Kidney (tissue), 14 donors: Measurements from ENCODE around the gene ANGPTL2. TPM values are rescaled to one million over a fixed set of nuclear protein-coding genes. Genes with fewer than 3 reads are reported as not detected.

Source experiments
- DNase-seq, 5 donors: peaks; one replicate each; pipeline ENCODE4 v3.0.0-alpha.2; 2013 to 2020
- FAIRE-seq: peaks from 2 replicates; lab custom pipeline; 2012; peaks lifted over from hg19 to GRCh38; lab: Jason Lieb, UNC
- H3K27ac ChIP-seq, 2 donors: one replicate each; pipeline ENCODE4 v1.7.0; 2013; ENCODE audit warnings: low read depth in 2 of 2, low read length in 2 of 2, inconsistent platforms in 1 of 2
- H3K27me3 ChIP-seq: one replicate; pipeline ENCODE4 v1.7.1; 2013; ENCODE audit warnings: low read length, inconsistent platforms; ENCODE audit not compliant: control insufficient read depth, insufficient read depth
- H3K36me3 ChIP-seq, 3 donors: one replicate each; pipeline versions ENCODE4 v1.7.0 to v1.7.1; 2013; ENCODE audit warnings: low read length in 3 of 3, control low read depth in 1 of 3, inconsistent platforms in 1 of 3; ENCODE audit not compliant: insufficient read depth in 3 of 3, control insufficient read depth in 2 of 3
- H3K4me1 ChIP-seq, 3 donors: one replicate each; pipeline versions ENCODE4 v1.7.0 to v1.7.1; 2013; ENCODE audit warnings: low read length in 3 of 3, inconsistent platforms in 1 of 3, low read depth in 1 of 3; ENCODE audit not compliant: control insufficient read depth in 2 of 3, insufficient read depth in 2 of 3
- H3K4me3 ChIP-seq, 3 donors: one replicate each; pipeline versions ENCODE4 v1.7.0 to v1.8.1; 2013; ENCODE audit warnings: low read length in 3 of 3, control low read depth in 1 of 3, inconsistent platforms in 1 of 3
- H3K9ac ChIP-seq, 3 donors: one replicate each; pipeline versions ENCODE4 v1.7.0 to v1.7.1; 2013; ENCODE audit warnings: low read length in 3 of 3, control low read depth in 1 of 3, inconsistent platforms in 1 of 3
- H3K9me3 ChIP-seq, 3 donors: one replicate each; pipeline versions ENCODE4 v1.7.0 to v1.7.1; 2013; ENCODE audit warnings: low read length in 3 of 3, control low read depth in 1 of 3, inconsistent platforms in 1 of 3; ENCODE audit not compliant: control insufficient read depth in 2 of 3, insufficient read depth in 1 of 3
- intact Hi-C: fragments of 100-400 bp; cut with DNase I; formaldehyde crosslinking; loops from one replicate; pipeline ENCODE4 v1.11.1; 2022
- polyA plus RNA-seq: library from polyadenylated mRNA; stranded (reverse); fragments of 350-450 nt; fragmentation: Illumina TruSeq; extraction: RNeasy Lipid Tissue Mini Kit (QIAGEN cat#74804); gene quantifications from one replicate; pipeline ENCODE4 v1.2.3, GENCODE V29; 2014; ENCODE audit warnings: low read depth, low replicate concordance; ENCODE audit not compliant: insufficient read depth
- total RNA-seq: library from RNA; stranded (reverse); fragmentation: NEBNext Ultra II Directional; extraction: Animal tissue kit (Norgen Biotek cat#: 25700); gene quantifications from one replicate; pipeline ENCODE4 v1.2.1, GENCODE V29; 2021
- TF ChIP-seq, protein P1 (sequence below): IDR thresholded peaks from 3 replicates; pipeline ENCODE4 v1.5.1; 2012; ENCODE audit warnings: mild to moderate bottlenecking, moderate library complexity, borderline replicate concordance; ENCODE audit not compliant: insufficient read depth; ENCODE audit errors: extremely low read depth
- donor health status: control.
- donor health status: control.
- donor health status: control.
- donor health status: control.
- donor health status: control.
- donor health status: DM: yes; HTN: yes; CAD: no.
- donor health status: Normal renal cell carcinoma (clear cell type).

ANGPTL2 gene
- total and polyA plus RNA-seq, 2 donors from 2014 or later: 4.3 to 12.4 TPM

DNA sequence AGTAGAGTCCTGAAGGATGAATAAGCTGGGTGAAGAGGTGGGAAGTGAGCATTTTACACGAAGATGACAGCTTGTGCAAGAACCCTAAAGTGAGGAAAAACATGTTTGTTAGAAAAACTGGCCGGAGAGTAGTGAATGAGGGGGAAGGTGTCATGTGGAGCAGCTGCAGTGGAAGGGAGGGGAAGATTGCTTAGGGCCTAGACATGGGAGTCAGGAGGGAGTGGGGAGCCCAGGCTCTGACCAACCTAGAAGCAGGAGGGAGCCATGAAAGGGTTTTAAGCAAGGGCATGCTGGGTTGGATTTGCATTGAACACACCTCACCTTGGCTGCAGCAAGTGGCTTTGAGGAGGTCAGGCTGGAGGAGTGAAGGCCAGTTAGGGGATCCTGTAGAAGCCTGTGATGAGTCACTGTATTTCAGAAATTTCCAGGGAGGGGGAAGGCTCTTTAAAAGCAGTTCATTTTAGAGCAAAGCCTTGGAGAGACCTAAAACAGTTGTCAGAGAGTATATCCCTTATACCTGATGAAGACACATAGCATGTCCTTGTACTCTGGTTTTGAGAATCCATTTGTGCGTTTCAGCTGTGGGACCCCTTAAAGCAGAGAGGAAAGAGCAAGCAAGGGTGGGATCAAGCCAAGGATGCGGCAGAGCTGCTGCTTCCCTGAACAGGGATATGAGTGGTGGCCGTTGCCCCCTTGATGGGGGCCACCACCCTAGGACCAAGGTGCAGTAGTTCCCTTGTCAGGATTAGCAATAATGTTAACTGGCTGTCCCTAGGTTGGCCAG lies 45.4 kb downstream of the ANGPTL2 start:
- DNase-seq: peak in 2 of 5 donors; percentile 4 to 5
- no peaks in the 10 kb centered on the region for H3K9me3 ChIP-seq
- TF ChIP-seq, protein P1, sequence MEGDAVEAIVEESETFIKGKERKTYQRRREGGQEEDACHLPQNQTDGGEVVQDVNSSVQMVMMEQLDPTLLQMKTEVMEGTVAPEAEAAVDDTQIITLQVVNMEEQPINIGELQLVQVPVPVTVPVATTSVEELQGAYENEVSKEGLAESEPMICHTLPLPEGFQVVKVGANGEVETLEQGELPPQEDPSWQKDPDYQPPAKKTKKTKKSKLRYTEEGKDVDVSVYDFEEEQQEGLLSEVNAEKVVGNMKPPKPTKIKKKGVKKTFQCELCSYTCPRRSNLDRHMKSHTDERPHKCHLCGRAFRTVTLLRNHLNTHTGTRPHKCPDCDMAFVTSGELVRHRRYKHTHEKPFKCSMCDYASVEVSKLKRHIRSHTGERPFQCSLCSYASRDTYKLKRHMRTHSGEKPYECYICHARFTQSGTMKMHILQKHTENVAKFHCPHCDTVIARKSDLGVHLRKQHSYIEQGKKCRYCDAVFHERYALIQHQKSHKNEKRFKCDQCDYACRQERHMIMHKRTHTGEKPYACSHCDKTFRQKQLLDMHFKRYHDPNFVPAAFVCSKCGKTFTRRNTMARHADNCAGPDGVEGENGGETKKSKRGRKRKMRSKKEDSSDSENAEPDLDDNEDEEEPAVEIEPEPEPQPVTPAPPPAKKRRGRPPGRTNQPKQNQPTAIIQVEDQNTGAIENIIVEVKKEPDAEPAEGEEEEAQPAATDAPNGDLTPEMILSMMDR: no peak
- no peak overlapping the region for H3K9ac ChIP-seq
- H3K4me3 ChIP-seq: no peak overlapping the region
- no peaks in the 10 kb centered on the region for H3K36me3 ChIP-seq
- intact Hi-C loops: no loop called here
- FAIRE-seq: no peak
- H3K4me1 ChIP-seq: peaks cover 0 to 4% (median 0%) of the 10 kb centered on the region in 3 donors
- no peaks in the 10 kb centered on the region for H3K27me3 ChIP-seq
- H3K27ac ChIP-seq: no peak overlapping the region

DNA sequence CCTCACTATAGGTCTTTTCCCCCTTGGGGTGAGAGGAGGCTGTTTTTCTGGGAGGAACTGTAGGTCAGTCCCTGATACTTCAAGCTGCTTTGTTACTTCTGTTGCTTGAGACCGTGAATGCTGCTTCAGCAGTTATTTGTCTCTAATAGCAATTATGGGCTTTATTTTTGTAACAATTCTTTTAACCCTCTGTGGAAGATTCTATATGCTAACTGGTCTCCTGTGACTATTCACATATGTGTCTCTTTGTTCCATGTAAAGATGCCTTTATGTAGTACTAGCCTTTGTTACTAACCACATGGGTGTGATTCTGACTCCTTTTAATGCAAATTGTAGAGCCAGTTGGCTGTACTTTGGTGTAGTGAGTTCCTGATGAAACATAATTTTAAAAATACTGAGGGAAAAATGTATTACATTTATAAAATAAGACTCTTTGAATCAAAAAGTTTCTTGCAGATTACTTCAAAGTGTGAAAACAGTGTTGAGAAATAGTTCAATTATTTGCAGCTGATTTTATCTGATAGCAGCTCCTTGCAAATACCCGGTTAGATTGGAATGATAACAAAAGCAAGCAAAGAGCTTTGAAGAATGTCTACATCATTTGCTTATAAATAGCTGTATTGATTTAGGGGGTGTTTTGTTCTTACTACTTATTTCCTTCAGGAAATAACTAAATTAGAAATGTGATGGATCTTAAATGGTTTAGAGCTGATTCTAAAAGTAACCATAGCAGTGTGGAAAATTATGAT lies 46.6 kb downstream of the ANGPTL2 start:
- H3K4me3 ChIP-seq: no peak overlapping the region
- no peak overlapping the region for H3K27ac ChIP-seq
- DNase-seq (peak in 1 of 5 donors; percentile 13), FAIRE-seq (no peak)
- no peaks in the 10 kb centered on the region for H3K9me3 ChIP-seq
- TF ChIP-seq, protein P1: no peak
- intact Hi-C loops: no loop called here
- H3K27me3 ChIP-seq: no peaks in the 10 kb centered on the region
- peaks cover 0 to 4% (median 0%) of the 10 kb centered on the region in 3 donors for H3K4me1 ChIP-seq
- no peaks in the 10 kb centered on the region for H3K36me3 ChIP-seq
- no peak overlapping the region for H3K9ac ChIP-seq

DNA sequence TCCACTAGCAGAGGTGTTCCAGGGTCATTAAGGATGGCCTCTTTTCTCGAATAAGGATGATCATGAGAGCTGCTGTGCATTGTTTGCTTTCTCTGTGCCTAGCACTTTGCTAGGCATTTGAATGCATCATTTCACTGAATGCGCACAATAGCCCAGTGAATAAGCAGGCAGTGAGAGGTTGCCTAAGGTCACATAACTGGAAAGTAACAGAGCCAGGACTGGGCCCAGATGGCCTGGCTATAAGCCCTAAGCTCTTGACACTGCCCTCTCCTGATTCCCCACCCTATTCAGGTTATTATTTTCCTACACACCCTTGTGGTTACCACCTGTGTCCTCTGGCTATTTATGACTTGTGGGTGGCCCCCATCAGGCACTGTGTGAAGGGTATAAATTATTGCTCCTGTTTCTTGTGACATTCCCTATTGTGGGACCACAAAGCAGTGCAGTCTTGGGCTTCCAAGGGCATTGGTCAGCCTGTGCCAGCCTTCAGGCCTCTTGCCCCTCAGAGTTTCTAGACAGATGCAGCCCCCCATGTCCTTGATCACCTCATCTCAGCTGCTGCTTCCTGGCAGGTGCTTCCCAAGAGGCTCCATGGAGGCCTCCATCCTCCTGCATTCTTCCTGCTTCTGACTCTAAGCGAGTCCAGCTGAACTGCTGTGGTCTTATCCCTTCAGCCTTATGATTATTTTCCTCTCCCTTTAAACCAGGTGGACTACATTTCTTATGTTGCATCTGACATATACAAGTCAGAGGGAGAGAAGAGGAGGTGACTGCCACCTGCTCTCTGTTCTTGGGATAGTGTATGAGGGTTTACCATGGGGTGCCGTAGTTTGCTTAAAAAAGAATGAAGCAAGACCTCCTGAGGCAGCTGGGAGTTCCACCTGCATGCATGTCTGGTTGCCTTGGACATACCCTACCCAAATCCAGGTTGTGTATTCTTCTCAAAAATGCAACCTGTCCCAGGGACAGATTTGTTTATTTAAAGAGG lies 47.6 kb downstream of the ANGPTL2 start:
- H3K27ac ChIP-seq: no peak overlapping the region
- no peak overlapping the region for H3K4me3 ChIP-seq
- H3K9ac ChIP-seq: no peak overlapping the region
- H3K9me3 ChIP-seq: no peaks in the 10 kb centered on the region
- H3K27me3 ChIP-seq: no peaks in the 10 kb centered on the region
- FAIRE-seq (no peak), DNase-seq (no peak)
- intact Hi-C loops: no loop called here
- H3K4me1 ChIP-seq: peaks cover 0 to 4% (median 0%) of the 10 kb centered on the region in 3 donors
- TF ChIP-seq, protein P1: no peak
- H3K36me3 ChIP-seq: no peaks in the 10 kb centered on the region
